Mesothelial cell of epicardium (in vitro differentiated cells): ENCODE measurements around the gene ASB13. TPM values are rescaled to one million over a fixed set of nuclear protein-coding genes. Genes with fewer than 3 reads are reported as not detected.
A peak's percentile ranks its signal among the peaks of the same experiment; 100 is the strongest.

Source experiments
- DNase-seq, 2 experiments: peaks; one replicate each; pipeline ENCODE4 v3.0.0; 2021; ENCODE audit warnings: low spot score in 2 of 2; ENCODE audit not compliant: unreplicated experiment in 2 of 2
- H3K27ac Mint-ChIP-seq: 2 replicates; pipeline ENCODE4 v1.8.0; 2021; ENCODE audit warnings: mixed read lengths
- H3K27me3 Mint-ChIP-seq: 2 replicates; pipeline ENCODE4 v1.8.0; 2021; ENCODE audit warnings: low read depth, mixed read lengths
- H3K36me3 Mint-ChIP-seq: 2 replicates; pipeline ENCODE4 v1.8.0; 2021; ENCODE audit warnings: mixed read lengths
- H3K4me1 Mint-ChIP-seq: 2 replicates; pipeline ENCODE4 v1.8.0; 2021; ENCODE audit warnings: mixed read lengths
- H3K4me3 Mint-ChIP-seq: 2 replicates; pipeline ENCODE4 v1.8.0; 2021; ENCODE audit warnings: mild to moderate bottlenecking, moderate library complexity, mixed read lengths
- H3K9me3 Mint-ChIP-seq: 2 replicates; pipeline ENCODE4 v1.8.0; 2021; ENCODE audit warnings: mixed read lengths
- total RNA-seq: library from RNA; stranded (reverse); gene quantifications from 3 replicates; pipeline ENCODE4 v1.2.1, GENCODE V29; 2021
- TF ChIP-seq, protein P1 (sequence below): fragments of 200-600 bp; sonication (generic); IDR thresholded peaks from one replicate; pipeline ENCODE4 v1.5.0; 2021; ENCODE audit warnings: antibody characterized with exemption; ENCODE audit not compliant: unreplicated experiment

ASB13 gene
- total RNA-seq, 1 donor from 2014 or later: 26.3 TPM

DNA sequence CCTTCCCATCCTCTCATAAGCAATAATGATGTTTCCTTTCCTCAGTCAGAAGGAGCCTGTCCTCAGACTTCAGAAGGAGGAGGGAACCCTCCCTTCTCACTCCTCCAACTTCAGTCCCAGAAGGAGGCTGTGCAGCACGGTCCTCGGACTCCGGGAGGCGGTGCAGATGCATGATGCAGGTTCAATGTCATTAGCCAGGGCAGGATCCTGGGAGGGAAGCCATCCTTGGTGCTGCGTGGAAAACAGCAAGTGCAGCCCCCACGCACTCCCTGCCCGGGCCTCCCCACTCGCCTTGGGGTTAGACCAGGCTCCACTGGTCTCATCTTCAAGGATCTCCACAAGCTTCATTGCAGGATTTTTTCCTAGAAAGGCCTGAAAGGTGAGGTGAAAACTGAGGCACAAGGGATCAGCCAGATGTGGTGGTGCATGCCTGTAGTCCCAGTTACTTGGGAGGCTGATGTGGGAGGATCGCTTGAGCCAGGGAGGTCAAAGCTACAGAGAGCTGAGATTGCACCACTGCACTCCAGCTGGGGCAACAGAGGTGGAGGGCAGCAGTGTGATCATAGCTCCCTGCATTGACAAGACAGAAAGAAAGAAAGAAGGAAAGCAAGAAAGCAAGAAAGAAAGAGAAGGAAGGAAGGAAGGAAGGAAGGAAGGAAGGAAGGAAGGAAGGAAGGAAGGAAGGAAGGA, 62.0 kb downstream of the ASB13 start:
- TF ChIP-seq, protein P1, sequence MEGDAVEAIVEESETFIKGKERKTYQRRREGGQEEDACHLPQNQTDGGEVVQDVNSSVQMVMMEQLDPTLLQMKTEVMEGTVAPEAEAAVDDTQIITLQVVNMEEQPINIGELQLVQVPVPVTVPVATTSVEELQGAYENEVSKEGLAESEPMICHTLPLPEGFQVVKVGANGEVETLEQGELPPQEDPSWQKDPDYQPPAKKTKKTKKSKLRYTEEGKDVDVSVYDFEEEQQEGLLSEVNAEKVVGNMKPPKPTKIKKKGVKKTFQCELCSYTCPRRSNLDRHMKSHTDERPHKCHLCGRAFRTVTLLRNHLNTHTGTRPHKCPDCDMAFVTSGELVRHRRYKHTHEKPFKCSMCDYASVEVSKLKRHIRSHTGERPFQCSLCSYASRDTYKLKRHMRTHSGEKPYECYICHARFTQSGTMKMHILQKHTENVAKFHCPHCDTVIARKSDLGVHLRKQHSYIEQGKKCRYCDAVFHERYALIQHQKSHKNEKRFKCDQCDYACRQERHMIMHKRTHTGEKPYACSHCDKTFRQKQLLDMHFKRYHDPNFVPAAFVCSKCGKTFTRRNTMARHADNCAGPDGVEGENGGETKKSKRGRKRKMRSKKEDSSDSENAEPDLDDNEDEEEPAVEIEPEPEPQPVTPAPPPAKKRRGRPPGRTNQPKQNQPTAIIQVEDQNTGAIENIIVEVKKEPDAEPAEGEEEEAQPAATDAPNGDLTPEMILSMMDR: no peak
- Mint-ChIP-seq H3K4me1 (peaks cover 43% of the 10 kb centered on the region), H3K36me3 (no peaks in the 10 kb centered on the region), H3K27ac (no peak overlapping the region), H3K4me3 (no peak overlapping the region), H3K27me3 (no peaks in the 10 kb centered on the region), H3K9me3 (no peaks in the 10 kb centered on the region)
- no peak for DNase-seq

DNA sequence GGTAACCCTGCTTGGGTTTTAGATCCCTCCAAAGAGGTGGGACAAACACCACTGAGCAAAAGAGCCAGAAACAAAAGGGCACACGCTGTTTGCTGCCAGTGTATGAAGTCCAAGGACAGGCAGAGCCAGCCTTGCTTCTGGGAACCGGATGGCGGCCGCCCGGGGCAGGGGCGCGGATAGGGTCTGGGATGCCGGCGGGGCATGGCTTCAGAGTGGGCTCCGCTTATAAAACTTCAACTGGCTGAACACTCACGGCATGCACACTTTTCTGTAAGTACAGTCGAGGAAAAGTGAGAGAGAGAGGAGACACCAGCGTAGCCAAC, 62.6 kb downstream of the ASB13 start:
- DNase-seq: no peak
- TF ChIP-seq, protein P1: no peak
- H3K9me3 Mint-ChIP-seq: no peaks in the 10 kb centered on the region
- peaks cover 41% of the 10 kb centered on the region for H3K4me1 Mint-ChIP-seq
- H3K27me3 Mint-ChIP-seq: no peaks in the 10 kb centered on the region
- no peak overlapping the region for H3K4me3 Mint-ChIP-seq
- H3K27ac Mint-ChIP-seq: no peak overlapping the region
- no peaks in the 10 kb centered on the region for H3K36me3 Mint-ChIP-seq

DNA sequence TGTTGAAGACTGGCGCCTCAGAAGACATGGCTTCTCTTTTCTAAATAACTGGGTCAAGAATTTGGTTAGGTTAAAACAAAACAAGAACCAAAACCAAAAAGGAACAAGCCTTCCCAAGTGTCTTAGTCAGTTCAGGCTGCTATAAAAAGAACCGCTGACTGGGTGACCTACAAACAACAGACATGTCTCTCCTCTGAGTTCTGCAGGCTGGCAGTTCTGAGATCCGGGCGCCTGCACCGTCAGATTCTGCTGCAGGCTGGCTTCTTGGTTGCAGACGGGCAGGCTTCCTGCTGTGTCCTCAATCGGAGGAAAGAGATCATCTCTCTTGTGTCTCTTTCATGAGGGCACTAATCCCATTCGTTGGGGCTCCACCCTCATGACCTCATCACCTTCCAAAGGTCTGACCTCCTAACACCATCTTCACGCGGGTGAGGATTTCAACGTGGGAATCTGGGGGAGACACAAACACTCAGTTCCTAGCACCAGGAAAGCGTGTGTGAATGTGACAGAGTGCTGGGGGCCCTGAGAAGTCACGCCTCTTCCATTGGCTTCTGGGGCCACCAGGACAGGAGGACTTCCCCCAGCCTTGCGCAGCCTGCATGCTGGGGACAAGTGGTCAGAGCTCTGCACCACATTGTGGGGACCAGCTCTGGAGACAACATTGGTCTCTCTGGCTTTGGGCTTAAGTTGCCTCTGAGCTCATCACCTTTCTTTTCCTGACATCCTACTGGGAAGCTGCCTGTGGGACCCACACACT, 63.1 kb downstream of the ASB13 start:
- Mint-ChIP-seq H3K27me3 (no peaks in the 10 kb centered on the region), H3K27ac (no peak overlapping the region), H3K4me3 (no peak overlapping the region), H3K4me1 (peaks cover 40% of the 10 kb centered on the region), H3K36me3 (no peaks in the 10 kb centered on the region), H3K9me3 (no peaks in the 10 kb centered on the region)
- DNase-seq: no peak
- TF ChIP-seq, protein P1: no peak

DNA sequence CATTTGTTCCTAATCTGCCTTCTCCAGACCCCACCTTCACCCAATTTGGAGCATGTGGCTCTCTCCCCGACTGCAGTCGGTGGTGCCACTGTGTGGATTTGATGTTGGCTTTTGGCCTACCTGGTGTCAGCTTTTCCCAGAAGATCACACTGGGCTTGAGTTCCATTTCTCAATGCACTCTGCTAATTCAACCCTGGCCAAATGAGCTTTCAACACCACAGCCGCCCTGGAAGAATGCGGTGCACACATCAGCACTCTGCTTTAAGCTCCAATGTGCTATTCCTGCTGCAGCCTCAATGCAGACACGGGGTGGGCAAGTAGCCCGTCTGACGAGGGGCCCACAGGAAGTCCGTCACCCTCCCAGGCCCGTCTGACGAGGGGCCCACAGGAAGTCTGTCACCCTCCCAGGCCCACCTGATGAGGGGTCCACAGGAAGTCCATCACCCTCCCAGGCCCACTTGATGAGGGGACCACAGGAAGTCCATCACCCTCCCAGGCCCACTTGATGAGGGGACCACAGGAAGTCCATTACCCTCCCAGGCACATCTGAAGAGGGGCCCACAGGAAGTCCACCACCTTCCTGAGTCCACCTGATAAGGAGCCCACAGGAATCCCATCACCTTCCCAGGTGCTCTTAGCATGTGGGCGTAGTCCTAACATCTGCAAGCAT, 64.4 kb downstream of the ASB13 start:
- Mint-ChIP-seq H3K4me1 (peaks cover 51% of the 10 kb centered on the region), H3K4me3 (no peak overlapping the region), H3K9me3 (no peaks in the 10 kb centered on the region), H3K27ac (no peak overlapping the region), H3K36me3 (no peaks in the 10 kb centered on the region), H3K27me3 (peaks cover 2% of the 10 kb centered on the region)
- TF ChIP-seq, protein P1: no peak
- DNase-seq: no peak

DNA sequence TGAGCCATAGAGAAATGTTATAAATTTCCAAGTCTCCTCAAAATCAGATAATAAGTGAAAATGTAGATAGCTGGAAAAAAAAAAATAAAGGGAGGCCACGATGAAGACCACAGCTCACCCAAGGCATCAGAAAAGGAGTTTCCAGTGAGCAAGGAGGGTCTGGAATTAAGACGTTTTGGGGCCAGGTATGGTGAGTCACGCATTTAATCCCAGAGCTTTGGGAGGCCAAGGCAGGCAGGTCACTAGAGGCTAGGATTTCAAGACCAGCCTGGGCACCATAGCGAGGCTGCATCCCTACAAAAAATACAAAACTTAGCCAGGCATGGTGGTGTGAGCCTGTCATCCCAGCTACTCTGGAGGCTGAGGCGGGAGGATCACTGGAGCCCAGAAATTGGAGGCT, 65.5 kb downstream of the ASB13 start:
- H3K4me1 Mint-ChIP-seq: peaks cover 56% of the 10 kb centered on the region
- TF ChIP-seq, protein P1: no peak
- no peaks in the 10 kb centered on the region for H3K36me3 Mint-ChIP-seq
- H3K4me3 Mint-ChIP-seq: no peak overlapping the region
- H3K9me3 Mint-ChIP-seq: no peaks in the 10 kb centered on the region
- no peak for DNase-seq
- H3K27ac Mint-ChIP-seq: peak overlapping the region; percentile 58
- peaks cover 2% of the 10 kb centered on the region for H3K27me3 Mint-ChIP-seq
